CD8-positive, alpha-beta memory T cell (primary cell): Measurements from ENCODE around the gene CACNA1B. TPM values are rescaled to one million over a fixed set of nuclear protein-coding genes. Genes with fewer than 3 reads are reported as not detected.

Experiments
- CTCF ChIA-PET: fragments of 350-600 bp; sonication (Branson Sonifier 250); formaldehyde crosslinking; loops from one replicate; lab custom pipeline; 2021; ENCODE audit warnings: antibody characterized with exemption; lab: Charles Lee
- POLR2A ChIA-PET: fragments of 350-600 bp; sonication (Branson Sonifier 250); formaldehyde crosslinking; loops from one replicate; lab custom pipeline; 2021; ENCODE audit warnings: antibody characterized with exemption; lab: Charles Lee
- DNase-seq, 5 donors: peaks; one replicate each; pipeline versions ENCODE4 v3.0.0 to v3.0.0-alpha.2; 2020 to 2022; ENCODE audit warnings: mixed read lengths in 1 of 5
- H3K27ac ChIP-seq: one replicate; pipeline ENCODE4 v1.7.0; 2013; ENCODE audit warnings: low read depth, mild to moderate bottlenecking, low read length, moderate library complexity
- H3K27me3 ChIP-seq: 2 replicates; pipeline ENCODE4 v1.7.0; 2013; ENCODE audit warnings: low read length, mild to moderate bottlenecking; ENCODE audit not compliant: insufficient read depth, poor library complexity, severe bottlenecking
- H3K36me3 ChIP-seq: 2 replicates; pipeline ENCODE4 v1.7.0; 2013; ENCODE audit warnings: mild to moderate bottlenecking, low read length, moderate library complexity; ENCODE audit not compliant: insufficient read depth
- H3K4me1 ChIP-seq: 2 replicates; pipeline ENCODE4 v1.7.0; 2013; ENCODE audit warnings: mild to moderate bottlenecking, low read length, moderate library complexity; ENCODE audit not compliant: insufficient read depth
- H3K4me3 ChIP-seq: 2 replicates; pipeline ENCODE4 v1.7.0; 2013; ENCODE audit warnings: mild to moderate bottlenecking, low read length
- H3K9me3 ChIP-seq: 2 replicates; pipeline ENCODE4 v1.7.0; 2013; ENCODE audit warnings: mild to moderate bottlenecking, low read length
- H3K27ac Mint-ChIP-seq, 8 donors: one replicate each; pipeline ENCODE4 v1.8.0; 2020 to 2021; ENCODE audit warnings: mixed read lengths in 8 of 8, mild to moderate bottlenecking in 6 of 8, inconsistent platforms in 3 of 8, moderate library complexity in 3 of 8
- H3K27me3 Mint-ChIP-seq, 2 donors: one replicate each; pipeline ENCODE4 v1.8.0; 2020 to 2021; ENCODE audit warnings: mixed read lengths in 2 of 2, mild to moderate bottlenecking in 1 of 2, moderate library complexity in 1 of 2
- H3K36me3 Mint-ChIP-seq, 3 donors: one replicate each; pipeline ENCODE4 v1.8.0; 2020 to 2021; ENCODE audit warnings: mixed read lengths in 3 of 3, inconsistent platforms in 1 of 3, mild to moderate bottlenecking in 1 of 3
- H3K4me1 Mint-ChIP-seq, 3 donors: one replicate each; pipeline ENCODE4 v1.8.0; 2020 to 2021; ENCODE audit warnings: mixed read lengths in 3 of 3, inconsistent platforms in 1 of 3, mild to moderate bottlenecking in 1 of 3
- H3K4me3 Mint-ChIP-seq, 7 donors: one replicate each; pipeline ENCODE4 v1.8.0; 2020 to 2021; ENCODE audit warnings: mixed read lengths in 7 of 7, mild to moderate bottlenecking in 6 of 7, moderate library complexity in 4 of 7, inconsistent platforms in 2 of 7
- H3K9me3 Mint-ChIP-seq, 5 donors: one replicate each; pipeline ENCODE4 v1.8.0; 2020 to 2022; ENCODE audit warnings: mixed read lengths in 5 of 5, mild to moderate bottlenecking in 3 of 5, moderate library complexity in 2 of 5, inconsistent platforms in 1 of 5
- polyA plus RNA-seq: library from polyadenylated mRNA; unstranded; fragments of 300-500 nt; fragmentation: Illumina TruSeq; gene quantifications from one replicate; pipeline ENCODE4 v1.2.3, GENCODE V29; 2021
- total RNA-seq, 2 experiments: library from RNA; stranded (reverse); gene quantifications; one replicate each; pipeline ENCODE4 v1.2.3, GENCODE V29; 2021

CACNA1B gene
- total and polyA plus RNA-seq, 3 experiments from 2014 or later: not detected

GRCh38 chr9:137834846-137835546 is 42.6 kb upstream of the CACNA1B start:
- no peaks in the 10 kb centered on the region for H3K9me3 Mint-ChIP-seq
- no peaks in the 10 kb centered on the region for H3K27me3 Mint-ChIP-seq
- Histone ChIP-seq H3K36me3 (no peaks in the 10 kb centered on the region), H3K27ac (no peak overlapping the region), H3K9me3 (no peaks in the 10 kb centered on the region), H3K27me3 (no peaks in the 10 kb centered on the region), H3K4me1 (no peaks in the 10 kb centered on the region), H3K4me3 (no peak overlapping the region)
- no peak for DNase-seq
- no peaks in the 10 kb centered on the region for H3K4me1 Mint-ChIP-seq
- H3K27ac Mint-ChIP-seq: no peak overlapping the region
- H3K36me3 Mint-ChIP-seq: peaks cover 6 to 57% (median 8%) of the 10 kb centered on the region in 3 donors
- ChIA-PET POLR2A (no interaction called here), CTCF (no interaction called here)
- no peak overlapping the region for H3K4me3 Mint-ChIP-seq

- no peak for DNase-seq
- H3K27ac Mint-ChIP-seq: no peak overlapping the region
- H3K27me3 Mint-ChIP-seq: no peaks in the 10 kb centered on the region
- Histone ChIP-seq H3K27me3 (no peaks in the 10 kb centered on the region), H3K4me1 (no peaks in the 10 kb centered on the region), H3K9me3 (no peaks in the 10 kb centered on the region), H3K4me3 (no peak overlapping the region), H3K27ac (no peak overlapping the region), H3K36me3 (no peaks in the 10 kb centered on the region)
- H3K36me3 Mint-ChIP-seq: peaks cover 6 to 45% (median 8%) of the 10 kb centered on the region in 3 donors
- POLR2A ChIA-PET: no interaction called here
- H3K4me1 Mint-ChIP-seq: no peaks in the 10 kb centered on the region
- H3K4me3 Mint-ChIP-seq: no peak overlapping the region
- H3K9me3 Mint-ChIP-seq: peaks cover 0 to 2% (median 0%) of the 10 kb centered on the region in 5 donors
- CTCF ChIA-PET: no interaction called here
These were observed 41.3 kb upstream of the CACNA1B start for GRCh38 chr9:137836151-137836830.

- no peaks in the 10 kb centered on the region for H3K4me1 ChIP-seq
- H3K27ac Mint-ChIP-seq: no peak overlapping the region
- H3K4me1 Mint-ChIP-seq: no peaks in the 10 kb centered on the region
- no peak overlapping the region for H3K4me3 Mint-ChIP-seq
- H3K27ac ChIP-seq: no peak overlapping the region
- peaks cover 0 to 2% (median 0%) of the 10 kb centered on the region in 5 donors for H3K9me3 Mint-ChIP-seq
- H3K27me3 ChIP-seq: no peaks in the 10 kb centered on the region
- H3K4me3 ChIP-seq: no peak overlapping the region
- peaks cover 6 to 41% (median 8%) of the 10 kb centered on the region in 3 donors for H3K36me3 Mint-ChIP-seq
- H3K9me3 ChIP-seq: no peaks in the 10 kb centered on the region
- no peak for DNase-seq
- POLR2A ChIA-PET: no interaction called here
- H3K36me3 ChIP-seq: no peaks in the 10 kb centered on the region
- CTCF ChIA-PET: no interaction called here
- H3K27me3 Mint-ChIP-seq: no peaks in the 10 kb centered on the region
These were observed 40.7 kb upstream of the CACNA1B start for GRCh38 chr9:137836831-137837241.

- H3K27ac ChIP-seq: no peak overlapping the region
- H3K4me1 ChIP-seq: no peaks in the 10 kb centered on the region
- Mint-ChIP-seq H3K27me3 (no peaks in the 10 kb centered on the region), H3K4me3 (peak overlapping the region in 1 of 7 donors; percentile 69), H3K4me1 (no peaks in the 10 kb centered on the region), H3K27ac (no peak overlapping the region), H3K9me3 (peaks cover 0 to 2% (median 0%) of the 10 kb centered on the region in 5 donors), H3K36me3 (peaks cover 6 to 39% (median 8%) of the 10 kb centered on the region in 3 donors)
- H3K9me3 ChIP-seq: no peaks in the 10 kb centered on the region
- ChIA-PET POLR2A (no interaction called here), CTCF (no interaction called here)
- no peaks in the 10 kb centered on the region for H3K36me3 ChIP-seq
- DNase-seq: no peak
- no peak overlapping the region for H3K4me3 ChIP-seq
- H3K27me3 ChIP-seq: no peaks in the 10 kb centered on the region
These were observed 40.0 kb upstream of the CACNA1B start for GRCh38 chr9:137837345-137838278.

GRCh38 chr9:137838576-137838975 is 39.0 kb upstream of the CACNA1B start:
- no peak for DNase-seq
- CTCF ChIA-PET: no interaction called here

GRCh38 chr9:137843355-137843754 is 34.2 kb upstream of the CACNA1B start:
- no peak for DNase-seq
- H3K36me3 Mint-ChIP-seq: peaks cover 2 to 7% (median 6%) of the 10 kb centered on the region in 3 donors
- POLR2A ChIA-PET: no interaction called here
- H3K4me1 Mint-ChIP-seq: no peaks in the 10 kb centered on the region
- H3K27ac Mint-ChIP-seq: no peak overlapping the region
- Histone ChIP-seq H3K4me3 (no peak overlapping the region), H3K9me3 (no peaks in the 10 kb centered on the region), H3K27ac (no peak overlapping the region), H3K27me3 (no peaks in the 10 kb centered on the region), H3K4me1 (no peaks in the 10 kb centered on the region), H3K36me3 (no peaks in the 10 kb centered on the region)
- H3K9me3 Mint-ChIP-seq: peaks cover 0 to 11% (median 2%) of the 10 kb centered on the region in 5 donors
- CTCF ChIA-PET: no interaction called here
- no peaks in the 10 kb centered on the region for H3K27me3 Mint-ChIP-seq
- no peak overlapping the region for H3K4me3 Mint-ChIP-seq

More at GRCh38 chr9:137838576-137838975, 39.0 kb upstream of the CACNA1B start:
- H3K9me3 ChIP-seq: no peaks in the 10 kb centered on the region
- H3K27ac Mint-ChIP-seq: peak overlapping the region in 2 of 8 donors; percentile 14 to 43
- no peak overlapping the region for H3K4me3 Mint-ChIP-seq
- POLR2A ChIA-PET: no interaction called here
- H3K9me3 Mint-ChIP-seq: peaks cover 0 to 6% (median 0%) of the 10 kb centered on the region in 5 donors
- no peaks in the 10 kb centered on the region for H3K4me1 ChIP-seq
- no peaks in the 10 kb centered on the region for H3K27me3 ChIP-seq
- H3K36me3 ChIP-seq: no peaks in the 10 kb centered on the region
- no peak overlapping the region for H3K27ac ChIP-seq
- no peaks in the 10 kb centered on the region for H3K27me3 Mint-ChIP-seq
- no peaks in the 10 kb centered on the region for H3K4me1 Mint-ChIP-seq
- no peak overlapping the region for H3K4me3 ChIP-seq
- peaks cover 6 to 30% (median 8%) of the 10 kb centered on the region in 3 donors for H3K36me3 Mint-ChIP-seq

- Mint-ChIP-seq H3K27me3 (peaks cover 5 to 6% of the 10 kb centered on the region in 2 donors), H3K4me1 (no peaks in the 10 kb centered on the region), H3K4me3 (no peak overlapping the region), H3K9me3 (peaks cover 20 to 33% (median 25%) of the 10 kb centered on the region in 5 donors), H3K27ac (no peak overlapping the region), H3K36me3 (peaks cover 0 to 19% (median 0%) of the 10 kb centered on the region in 3 donors)
- ChIA-PET POLR2A (no interaction called here), CTCF (no interaction called here)
- Histone ChIP-seq H3K4me1 (no peaks in the 10 kb centered on the region), H3K9me3 (peaks cover 4% of the 10 kb centered on the region), H3K36me3 (no peaks in the 10 kb centered on the region), H3K27ac (no peak overlapping the region), H3K27me3 (no peaks in the 10 kb centered on the region), H3K4me3 (no peak overlapping the region)
- DNase-seq: no peak
These were observed 25.9 kb upstream of the CACNA1B start for GRCh38 chr9:137851516-137852267.
